Testis (tissue), 2 donors: ENCODE results near the gene STRN4.

Experiments used
- CTCF ChIP-seq, 3 experiments: fragments of 450-650 bp in 2 of 3; fragments of 200-600 bp in 1 of 3; sonication (generic) in 1 of 3; IDR thresholded peaks; one replicate each; pipeline ENCODE4 v1.5.1; 2016 to 2019; ENCODE audit warnings: antibody characterized with exemption in 3 of 3, mild to moderate bottlenecking in 2 of 3, moderate library complexity in 1 of 3
- POLR2A ChIP-seq: fragments of 450-650 bp; IDR thresholded peaks from one replicate; pipeline ENCODE4 v1.6.1; 2017; ENCODE audit warnings: antibody characterized with exemption, mild to moderate bottlenecking, moderate library complexity

- no peak for TF ChIP-seq CTCF (IDR thresholded peaks at IDR 0.05)
- no peak for TF ChIP-seq POLR2A
These were observed 31.0 kb upstream of the STRN4 start for GRCh38 chr19:46776927-46777911.
